GM12873 (cell line): Measurements from ENCODE around the gene CYTH2.

Experiments
- CTCF ChIP-seq: IDR thresholded peaks from 2 replicates; pipeline ENCODE4 v1.5.1; 2012; ENCODE audit warnings: low read depth, mild to moderate bottlenecking, moderate library complexity, low read length, control low read depth; ENCODE audit not compliant: insufficient read depth; ENCODE audit errors: missing control alignments

CYTH2 gene

DNA sequence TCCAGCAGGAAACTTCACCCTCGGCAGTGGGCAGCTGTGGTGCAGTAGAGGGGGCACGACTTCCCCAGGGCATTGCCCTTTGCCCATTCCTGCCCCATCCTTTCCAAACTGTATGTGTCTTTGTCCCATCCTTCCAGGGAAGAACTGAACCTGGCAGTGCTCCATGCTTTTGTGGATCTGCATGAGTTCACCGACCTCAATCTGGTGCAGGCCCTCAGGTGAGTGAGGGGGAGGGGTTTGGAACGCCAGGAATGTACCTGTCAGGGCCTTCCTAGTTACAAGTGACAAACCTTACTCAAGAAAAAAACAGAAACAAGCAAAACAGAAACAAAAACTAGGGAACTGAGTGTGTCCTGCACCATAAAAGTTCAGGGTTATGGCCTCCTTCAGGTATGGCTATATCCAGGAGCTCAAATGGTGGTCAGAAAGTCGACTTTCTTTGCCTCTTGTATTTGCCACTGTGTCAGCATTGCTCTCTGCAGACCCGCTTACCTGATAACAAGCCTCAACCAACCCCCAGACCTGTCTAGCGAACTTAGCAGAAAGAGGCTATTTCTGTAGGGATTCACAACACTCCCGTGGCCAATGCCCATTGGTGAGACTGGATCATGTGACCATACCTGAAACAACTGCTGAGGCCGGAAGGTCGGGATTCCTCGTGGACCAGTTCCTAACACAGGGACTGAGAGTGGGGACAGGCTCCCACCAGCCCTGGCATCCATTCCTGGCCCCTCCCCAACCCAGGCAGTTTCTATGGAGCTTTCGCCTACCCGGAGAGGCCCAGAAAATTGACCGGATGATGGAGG is 4.2 kb downstream of the CYTH2 start:
- TF ChIP-seq CTCF, result no peak

- TF ChIP-seq CTCF, result no peak
These were observed 5.0 kb downstream of the CYTH2 start for GRCh38 chr19:48474084-48474592.

GRCh38 chr19:48475369-48476068 is 6.3 kb downstream of the CYTH2 start:
- no peak for TF ChIP-seq CTCF

DNA sequence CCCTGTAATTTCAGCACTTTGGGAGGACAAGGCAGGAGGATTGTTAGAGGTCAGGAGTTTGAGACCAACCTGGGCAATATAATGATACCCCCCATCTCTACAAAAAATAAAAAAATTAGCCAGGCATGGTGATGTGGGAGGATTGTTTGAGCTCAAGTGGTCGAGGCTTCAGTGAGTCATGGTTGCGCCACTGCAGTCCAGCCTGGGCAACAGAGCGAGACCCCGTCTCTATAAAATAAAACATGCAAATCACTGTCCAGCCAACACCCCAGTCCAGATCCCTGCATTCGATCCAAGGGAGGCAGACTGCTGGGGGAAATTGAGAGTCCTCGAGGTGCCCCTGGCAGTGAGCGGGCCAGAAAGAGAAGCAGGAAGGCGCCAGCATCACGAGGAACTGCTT is 7.0 kb downstream of the CYTH2 start:
- TF ChIP-seq CTCF, result no peak

- no peak for TF ChIP-seq CTCF
These were observed 8.0 kb downstream of the CYTH2 start for GRCh38 chr19:48477067-48477685.

- TF ChIP-seq CTCF, result no peak
These were observed 8.6 kb downstream of the CYTH2 start for GRCh38 chr19:48477698-48478338.
